Neutrophil (primary cell): Measurements from ENCODE around the gene GRHPR.

Experiments
- H3K27ac ChIP-seq: fragments of 200-600 bp; sonication (generic); 2 replicates; pipeline ENCODE4 v1.5.1; 2016; ENCODE audit warnings: mild to moderate bottlenecking, moderate library complexity
- H3K27me3 ChIP-seq: fragments of 200-600 bp; sonication (generic); 2 replicates; pipeline ENCODE4 v1.6.0; 2016; ENCODE audit warnings: mild to moderate bottlenecking
- H3K36me3 ChIP-seq: fragments of 200-600 bp; sonication (generic); 2 replicates; pipeline ENCODE4 v1.5.1; 2017
- H3K4me1 ChIP-seq, 2 experiments: fragments of 200-600 bp in 1 of 2; sonication (generic) in 1 of 2; 1 replicate in 1 of 2; 2 replicates in 1 of 2; pipeline versions ENCODE4 v1.5.1 to v1.6.1; 2013 to 2016; ENCODE audit warnings: low read depth in 1 of 2, low read length in 1 of 2, mild to moderate bottlenecking in 1 of 2, moderate library complexity in 1 of 2; ENCODE audit not compliant: control insufficient read depth in 1 of 2, insufficient read depth in 1 of 2
- H3K4me3 ChIP-seq, 2 experiments: fragments of 200-600 bp in 1 of 2; sonication (generic) in 1 of 2; 1 replicate in 1 of 2; 2 replicates in 1 of 2; pipeline ENCODE4 v1.5.1; 2013 to 2016; ENCODE audit warnings: low read depth in 1 of 2, low read length in 1 of 2, mild to moderate bottlenecking in 1 of 2, moderate library complexity in 1 of 2
- H3K9me3 ChIP-seq: fragments of 200-600 bp; sonication (generic); 2 replicates; pipeline ENCODE4 v1.5.1; 2016
- CTCF ChIP-seq: fragments of 200-600 bp; sonication (generic); IDR thresholded peaks from 2 replicates; pipeline ENCODE4 v1.5.1; 2016; ENCODE audit warnings: antibody characterized with exemption

GRHPR gene

DNA sequence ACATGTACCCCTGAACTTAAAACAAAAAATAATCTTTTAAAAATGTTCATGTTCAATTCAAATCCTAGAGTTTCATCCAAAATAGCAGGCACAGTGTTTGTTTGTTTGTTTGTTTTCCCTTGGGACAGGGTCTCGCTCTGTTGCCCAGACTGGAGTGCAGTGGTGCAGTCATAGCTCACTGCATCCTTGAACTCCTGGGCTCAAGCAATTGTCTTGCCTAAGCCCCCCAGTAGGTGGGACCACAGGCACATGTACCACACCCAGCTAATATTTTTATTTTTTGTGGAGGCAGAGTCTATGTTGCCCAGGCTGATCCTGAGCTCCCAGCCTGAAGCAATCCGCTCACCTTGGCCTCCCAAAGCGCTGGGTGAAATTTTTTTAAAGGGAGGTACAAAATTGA, 58.3 kb downstream of the GRHPR start:
- TF ChIP-seq CTCF: no peak
- H3K27me3 ChIP-seq: peaks cover 41% of the 10 kb centered on the region
- H3K27ac ChIP-seq: no peak overlapping the region

GRCh38 chr9:37485389-37486255, 63.1 kb downstream of the GRHPR start, which contains the start of gene POLR1E:
Gene POLR1E (plus strand): TSS chr9:37485948. CDS start chr9:37486048, 100 bp downstream.
- H3K36me3 ChIP-seq: no peaks in the 10 kb centered on the region
- no peaks in the 10 kb centered on the region for H3K9me3 ChIP-seq
- TF ChIP-seq CTCF: no peak
- H3K27me3 ChIP-seq: peaks cover 13% of the 10 kb centered on the region
- peak within 1 kb of the TSS; percentile 42 for H3K27ac ChIP-seq
- H3K4me3 ChIP-seq: peak within 1 kb of the TSS; percentile 68 to 73
- H3K4me1 ChIP-seq: peaks cover 17 to 18% of the 10 kb centered on the region in 2 experiments

More for the DNA sequence above, 58.3 kb downstream of the GRHPR start:
- Histone ChIP-seq H3K36me3 (no peaks in the 10 kb centered on the region), H3K4me1 (peaks cover 7 to 8% of the 10 kb centered on the region in 2 experiments), H3K4me3 (no peak overlapping the region), H3K9me3 (no peaks in the 10 kb centered on the region)

DNA sequence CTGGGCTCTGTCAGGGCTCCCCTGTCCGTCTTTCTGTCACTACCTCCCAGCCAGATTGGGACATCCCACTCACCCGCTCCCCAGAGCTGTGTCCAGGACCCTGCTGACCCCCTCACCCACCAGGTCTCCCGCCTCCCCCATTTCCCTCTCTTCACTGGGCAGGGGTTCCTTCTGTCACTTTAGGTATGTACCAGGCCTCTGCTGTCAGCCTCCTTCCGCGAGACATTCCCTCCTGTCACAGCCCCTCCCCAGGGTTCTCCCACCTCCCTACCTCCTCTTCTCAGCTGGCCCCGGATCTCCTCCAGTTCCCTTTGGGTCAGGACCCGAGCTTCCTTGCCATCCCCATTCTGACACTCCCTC, 63.7 kb downstream of the GRHPR start:
- Histone ChIP-seq H3K4me1 (peaks cover 17 to 18% of the 10 kb centered on the region in 2 experiments), H3K4me3 (peak overlapping the region; percentile 68 to 73), H3K9me3 (no peaks in the 10 kb centered on the region), H3K27ac (peak overlapping the region; percentile 42), H3K36me3 (no peaks in the 10 kb centered on the region), H3K27me3 (peaks cover 9% of the 10 kb centered on the region)
- no peak for TF ChIP-seq CTCF
